Thyroid gland (tissue), 4 donors: ENCODE results near the gene METTL15.

Experiments used
- POLR2A ChIP-seq, 2 donors: fragments of 450-650 bp; IDR thresholded peaks; one replicate each; pipeline ENCODE4 v1.6.1; 2017; ENCODE audit warnings: antibody characterized with exemption in 2 of 2, mild to moderate bottlenecking in 2 of 2, moderate library complexity in 1 of 2
- TF ChIP-seq, protein P1 (sequence below), 6 experiments: fragments of 200-600 bp in 3 of 6; fragments of 450-650 bp in 3 of 6; sonication (generic) in 3 of 6; IDR thresholded peaks; one replicate each; pipeline ENCODE4 v1.5.1; 2016 to 2019; ENCODE audit warnings: antibody characterized with exemption in 6 of 6, mild to moderate bottlenecking in 2 of 6, inconsistent platforms in 1 of 6, moderate library complexity in 1 of 6

DNA sequence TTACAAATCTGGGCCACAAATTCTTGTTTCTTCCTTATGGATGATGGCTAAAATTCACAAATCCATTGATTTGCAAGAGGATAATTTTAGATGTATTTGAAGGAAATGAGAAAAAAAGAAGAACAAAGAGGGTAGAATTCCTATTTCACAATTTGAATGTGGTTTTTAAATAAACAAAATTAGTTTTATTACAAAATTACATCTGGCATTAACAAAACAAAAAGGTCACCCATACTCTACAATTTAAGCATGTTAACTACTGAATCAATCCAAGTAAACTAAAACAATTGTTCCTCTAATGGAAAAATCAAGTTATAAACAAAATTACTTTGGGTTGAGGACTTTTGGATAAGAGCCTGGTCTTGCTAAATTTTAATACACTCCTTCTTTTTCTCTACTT is 242.0 kb downstream of the METTL15 start:
- TF ChIP-seq, protein P1, sequence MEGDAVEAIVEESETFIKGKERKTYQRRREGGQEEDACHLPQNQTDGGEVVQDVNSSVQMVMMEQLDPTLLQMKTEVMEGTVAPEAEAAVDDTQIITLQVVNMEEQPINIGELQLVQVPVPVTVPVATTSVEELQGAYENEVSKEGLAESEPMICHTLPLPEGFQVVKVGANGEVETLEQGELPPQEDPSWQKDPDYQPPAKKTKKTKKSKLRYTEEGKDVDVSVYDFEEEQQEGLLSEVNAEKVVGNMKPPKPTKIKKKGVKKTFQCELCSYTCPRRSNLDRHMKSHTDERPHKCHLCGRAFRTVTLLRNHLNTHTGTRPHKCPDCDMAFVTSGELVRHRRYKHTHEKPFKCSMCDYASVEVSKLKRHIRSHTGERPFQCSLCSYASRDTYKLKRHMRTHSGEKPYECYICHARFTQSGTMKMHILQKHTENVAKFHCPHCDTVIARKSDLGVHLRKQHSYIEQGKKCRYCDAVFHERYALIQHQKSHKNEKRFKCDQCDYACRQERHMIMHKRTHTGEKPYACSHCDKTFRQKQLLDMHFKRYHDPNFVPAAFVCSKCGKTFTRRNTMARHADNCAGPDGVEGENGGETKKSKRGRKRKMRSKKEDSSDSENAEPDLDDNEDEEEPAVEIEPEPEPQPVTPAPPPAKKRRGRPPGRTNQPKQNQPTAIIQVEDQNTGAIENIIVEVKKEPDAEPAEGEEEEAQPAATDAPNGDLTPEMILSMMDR (IDR thresholded peaks at IDR 0.05) = no peak
- no peak for TF ChIP-seq POLR2A (IDR thresholded peaks at IDR 0.05)
